SH-SY5Y (cell line): ENCODE data around the gene MAMDC2.

Experiments used
- GATA2 ChIP-seq: IDR thresholded peaks from 2 replicates; pipeline ENCODE4 v1.6.1; 2011; ENCODE audit warnings: mild to moderate bottlenecking, low read depth, low read length
- GATA3 ChIP-seq: IDR thresholded peaks from 2 replicates; pipeline ENCODE4 v1.6.1; 2011; ENCODE audit warnings: low read depth, mild to moderate bottlenecking, low read length, moderate library complexity

MAMDC2 gene

DNA sequence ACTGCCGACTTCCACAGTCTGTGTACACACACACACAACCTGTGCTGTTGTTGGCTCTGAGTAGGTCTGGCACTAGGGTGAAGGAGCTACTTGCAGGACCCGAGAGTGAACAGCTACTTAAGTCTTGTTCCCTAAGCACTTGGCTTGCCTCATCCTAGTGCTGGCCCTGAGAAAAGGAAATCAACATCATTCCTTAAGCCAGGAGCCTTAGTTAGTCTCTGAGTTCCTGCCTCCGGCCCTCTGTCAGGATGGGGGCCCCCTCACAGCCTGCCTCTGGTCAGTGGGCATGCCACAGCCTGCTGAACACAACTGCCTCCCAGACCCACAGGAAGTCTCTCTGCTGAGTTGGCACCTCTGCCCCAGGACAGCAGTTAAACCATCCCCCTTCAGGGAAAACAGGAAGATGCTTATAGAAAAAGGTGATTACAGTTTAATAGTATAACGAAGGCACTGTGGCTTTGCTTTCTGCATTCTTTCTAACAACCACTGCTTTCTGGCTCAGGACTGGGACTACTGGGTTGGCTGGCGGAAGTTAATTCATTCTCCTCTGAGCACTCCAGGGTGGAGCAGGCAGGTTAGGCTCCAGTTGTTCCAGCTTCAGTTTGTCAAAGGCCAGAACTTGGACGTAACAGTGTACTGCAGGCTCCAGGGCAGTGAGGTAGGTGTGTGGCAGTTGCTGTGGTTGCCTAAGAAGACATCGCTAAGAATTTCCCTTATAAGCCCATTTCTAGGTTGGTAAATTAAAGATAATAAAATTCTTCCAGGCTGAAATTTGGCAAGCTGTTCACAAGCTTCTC is 2.8 kb downstream of the MAMDC2 start:
- TF ChIP-seq GATA3 (no peak), GATA2 (no peak)

DNA sequence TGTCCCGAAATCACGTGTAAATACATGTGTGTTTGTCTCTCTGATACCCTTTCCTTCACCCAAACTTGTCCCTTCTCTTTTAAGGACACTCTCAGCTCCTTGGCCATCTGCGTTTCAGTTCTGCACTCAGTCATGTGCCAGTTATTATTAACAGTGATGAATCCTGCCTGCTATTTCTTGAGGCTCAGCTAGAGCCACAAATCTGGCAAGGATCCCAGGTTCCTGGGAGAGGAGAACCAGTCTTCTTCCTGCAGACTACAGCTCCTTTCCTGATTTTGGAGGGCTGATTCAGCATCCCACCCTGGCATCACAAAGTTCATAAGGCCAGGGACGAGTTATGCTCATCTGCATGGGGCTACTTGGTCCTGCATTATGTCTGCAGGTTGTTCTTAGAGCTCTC is 5.6 kb downstream of the MAMDC2 start:
- no peak for TF ChIP-seq GATA3
- TF ChIP-seq GATA2, result no peak

DNA sequence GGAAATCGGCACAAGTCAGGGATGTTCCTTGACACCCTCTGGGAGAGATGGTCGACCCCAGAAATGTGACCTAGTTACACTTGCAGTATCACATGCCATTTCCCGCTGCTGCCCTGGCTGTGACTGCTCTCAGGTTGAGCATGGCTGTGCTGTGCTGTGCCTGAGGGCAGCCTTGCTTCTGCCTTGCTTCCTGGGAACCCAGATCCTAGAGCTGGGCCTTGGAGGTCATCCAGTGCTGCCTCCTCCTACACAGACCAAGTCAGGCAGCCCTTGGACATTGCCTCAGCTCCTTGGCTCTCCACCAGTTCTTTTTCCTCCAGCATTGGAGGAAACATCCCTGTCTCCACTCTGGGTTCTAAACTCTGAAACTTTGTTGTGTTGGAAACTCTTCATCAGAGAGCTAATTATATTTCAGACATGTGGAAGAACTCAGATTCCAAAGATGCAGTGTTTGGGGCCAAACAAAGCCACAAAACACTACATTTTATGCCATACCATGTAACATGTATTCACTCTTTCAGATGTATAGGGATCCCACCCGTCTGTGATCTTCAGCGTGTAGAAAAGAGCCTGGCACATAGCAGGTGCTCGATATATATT is 6.1 kb downstream of the MAMDC2 start:
- TF ChIP-seq GATA3 (no peak), GATA2 (no peak)

DNA sequence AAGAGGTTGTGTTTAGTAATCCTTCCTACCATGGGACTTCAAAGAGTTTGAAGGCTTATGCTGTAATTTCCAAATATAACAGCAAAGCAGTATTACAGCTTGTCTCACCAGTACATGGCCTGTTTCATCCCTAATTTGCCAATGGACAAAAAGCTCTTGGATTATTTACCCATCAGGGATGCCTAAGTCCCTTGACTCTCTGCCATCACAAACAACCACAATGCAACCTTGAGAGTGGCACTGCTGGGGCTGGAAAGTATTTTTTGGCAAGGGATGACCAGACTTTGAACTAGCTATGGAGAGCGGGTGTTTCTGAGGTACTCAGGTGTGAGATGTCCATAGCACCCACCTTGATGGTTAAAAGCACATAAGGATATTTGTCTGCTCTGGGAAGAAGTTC is 9.1 kb downstream of the MAMDC2 start:
- TF ChIP-seq GATA2, result no peak
- no peak for TF ChIP-seq GATA3

DNA sequence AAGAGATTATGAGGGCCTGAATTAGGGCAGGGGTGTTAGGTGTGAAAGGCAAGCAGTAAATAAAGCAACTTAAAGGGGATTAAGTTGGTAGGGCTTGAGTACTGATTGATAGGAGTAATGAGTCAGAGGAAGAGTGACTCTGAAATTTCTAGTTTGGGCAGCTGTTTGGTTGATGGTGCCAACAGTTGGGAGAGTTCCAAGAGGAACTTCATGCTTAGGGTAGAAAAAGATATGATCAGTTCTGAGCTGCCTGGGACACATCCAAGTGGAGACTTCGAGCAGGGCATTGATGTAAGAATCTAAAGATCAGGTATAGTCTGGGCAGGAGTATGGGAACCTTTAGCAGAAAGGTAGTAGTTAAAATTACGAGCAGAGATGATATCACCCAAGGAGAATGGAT is 10.2 kb downstream of the MAMDC2 start:
- TF ChIP-seq GATA3 (no peak), GATA2 (no peak)

DNA sequence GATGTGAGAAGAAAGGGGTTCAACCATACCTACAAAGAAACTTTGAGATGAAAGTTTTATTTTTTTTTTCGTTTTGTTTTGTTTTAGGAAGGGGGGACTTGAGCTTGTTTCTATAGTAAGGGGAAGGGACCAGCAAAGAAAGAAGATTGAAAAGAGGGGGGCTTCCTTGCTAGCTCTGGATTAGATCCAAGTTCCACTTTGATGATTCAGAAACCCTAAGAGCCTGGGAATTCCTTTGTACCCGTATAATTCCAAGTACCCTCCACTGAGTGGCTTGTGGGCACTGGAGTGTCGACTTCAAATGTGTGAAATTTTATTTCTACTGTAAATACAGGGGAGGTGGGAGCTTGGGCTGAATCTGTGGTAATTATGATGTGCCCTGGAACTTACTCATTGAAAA is 10.9 kb downstream of the MAMDC2 start:
- TF ChIP-seq GATA3 (no peak), GATA2 (no peak)

DNA sequence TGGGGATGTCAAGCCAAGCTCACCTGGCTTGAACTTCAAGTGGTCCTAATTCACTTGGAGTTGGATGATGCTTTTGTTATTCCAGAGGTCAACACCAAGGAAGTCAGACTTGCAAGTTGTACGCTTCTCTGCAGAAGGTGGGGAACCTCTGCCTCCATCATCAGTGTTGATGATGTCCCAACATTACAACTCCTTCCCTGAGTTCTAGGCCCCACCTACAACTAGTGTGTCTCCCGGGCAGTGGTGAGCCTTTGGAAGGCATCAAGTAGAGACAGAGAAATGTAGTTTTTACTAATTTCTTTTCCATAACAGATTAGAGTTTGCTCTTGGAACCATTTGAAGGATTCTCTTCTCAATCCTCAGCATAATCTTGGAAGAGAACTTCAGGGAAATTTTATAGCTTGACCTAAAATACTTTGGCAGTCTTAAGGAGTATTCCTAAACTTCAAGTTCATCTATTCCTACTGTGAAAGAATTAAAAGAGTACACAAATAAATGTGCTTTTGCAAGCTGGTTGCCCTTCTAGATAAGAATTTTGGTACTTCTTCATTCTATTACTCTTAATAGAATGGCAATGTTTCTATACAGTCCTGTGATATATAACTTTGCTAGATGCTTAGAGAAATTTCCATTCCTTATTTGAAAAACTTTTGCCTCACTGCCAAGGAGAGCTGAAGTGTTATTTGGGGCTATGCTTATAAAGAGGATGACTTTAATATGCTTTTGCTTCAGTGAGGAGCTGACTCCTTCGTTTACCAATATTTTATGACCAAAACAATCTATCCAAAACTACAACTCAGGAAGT is 12.0 kb downstream of the MAMDC2 start:
- TF ChIP-seq GATA2, result no peak
- no peak for TF ChIP-seq GATA3

DNA sequence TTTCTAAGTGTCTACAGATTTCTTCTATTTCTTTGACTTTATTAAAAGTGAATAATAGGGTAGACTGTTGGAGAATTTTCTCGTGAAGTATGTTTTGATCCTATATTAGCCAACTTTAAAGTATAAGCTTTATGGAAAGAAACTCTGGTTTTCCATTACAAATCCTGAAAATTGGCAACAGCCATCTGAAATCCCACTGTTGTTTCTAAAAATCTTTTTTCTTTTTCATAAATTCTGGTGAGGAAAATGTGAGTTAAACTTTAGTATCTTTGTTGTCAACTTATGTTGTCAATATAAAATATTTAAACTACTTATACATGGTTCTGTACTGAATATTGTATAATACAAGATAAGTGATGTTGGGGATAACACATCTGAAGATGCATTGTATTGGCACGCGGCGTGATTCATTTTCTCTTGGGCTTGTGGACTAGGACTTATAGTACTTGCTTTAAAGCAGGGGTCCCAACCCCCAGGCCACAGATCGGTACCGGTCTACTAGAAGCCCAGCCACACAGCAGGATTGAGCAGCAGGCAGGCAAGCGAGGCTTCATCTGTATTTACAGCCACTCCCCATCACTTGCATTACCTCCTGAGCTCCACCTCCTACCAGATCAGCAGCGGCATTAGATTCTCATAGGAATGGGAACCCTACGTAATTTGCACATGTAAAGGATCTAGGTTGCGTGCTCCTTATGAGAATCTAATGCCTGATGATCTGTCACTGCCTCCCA is 12.7 kb downstream of the MAMDC2 start:
- TF ChIP-seq GATA3 (no peak), GATA2 (no peak)

DNA sequence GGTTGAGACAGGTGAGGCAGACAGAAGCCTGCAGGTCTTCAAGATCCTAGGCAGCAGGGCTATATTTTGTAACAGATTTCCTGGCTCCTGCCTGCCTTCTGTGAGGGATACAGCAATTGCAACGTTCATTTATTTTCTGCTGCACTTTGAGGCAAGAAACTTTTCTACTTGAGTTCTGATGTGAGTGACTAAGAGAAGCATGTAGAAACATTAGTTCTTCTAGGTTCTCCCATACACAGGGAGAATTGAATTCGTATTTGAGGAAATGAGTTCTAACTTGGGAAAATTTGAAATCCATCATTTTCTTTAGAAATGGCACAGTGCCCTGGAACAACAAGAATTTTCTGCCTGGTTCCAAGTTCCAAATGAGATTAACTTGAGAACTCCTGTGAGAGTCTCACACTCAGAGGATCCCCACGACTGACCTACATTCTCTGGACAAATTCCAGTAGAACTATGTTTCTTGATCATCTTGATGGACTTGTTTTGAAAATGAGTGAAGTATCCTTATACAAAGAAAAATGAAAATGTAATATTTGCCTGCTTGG is 15.0 kb downstream of the MAMDC2 start:
- TF ChIP-seq GATA3 (no peak), GATA2 (no peak)

DNA sequence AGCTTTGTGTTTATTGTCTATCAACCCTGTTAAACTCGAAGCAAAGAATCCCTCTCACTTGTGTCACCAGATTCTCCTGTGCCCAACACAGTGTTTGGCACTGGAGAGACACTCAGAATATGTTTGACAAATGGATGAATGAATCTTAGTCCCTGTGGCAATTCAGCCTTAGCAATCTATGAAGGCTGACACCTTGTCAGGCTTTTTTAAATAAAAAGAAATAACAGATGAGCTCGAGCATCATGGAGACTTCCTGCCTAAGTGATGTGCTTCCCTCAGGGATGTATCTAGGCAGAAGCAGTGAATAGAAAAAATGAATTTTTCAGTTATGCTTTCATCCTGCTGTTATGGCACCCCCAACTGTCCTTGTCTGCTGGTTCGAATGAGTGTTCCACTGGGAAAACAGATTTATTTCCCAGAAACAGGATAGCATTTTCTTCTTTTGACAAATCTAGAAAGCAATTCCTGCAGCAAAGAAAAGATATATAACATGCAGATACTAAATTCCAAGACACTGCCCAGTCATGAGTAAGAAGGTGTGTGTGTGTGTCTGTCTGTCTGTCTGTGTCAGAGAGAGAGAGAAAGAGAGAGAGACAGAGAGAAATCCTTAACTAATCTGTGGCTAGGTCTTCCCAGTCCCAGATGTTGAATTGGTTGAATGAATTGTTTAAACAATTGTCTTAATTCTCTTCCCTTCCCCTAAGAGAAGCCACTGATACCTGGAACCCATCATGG is 16.7 kb downstream of the MAMDC2 start:
- no peak for TF ChIP-seq GATA2
- TF ChIP-seq GATA3, result no peak

DNA sequence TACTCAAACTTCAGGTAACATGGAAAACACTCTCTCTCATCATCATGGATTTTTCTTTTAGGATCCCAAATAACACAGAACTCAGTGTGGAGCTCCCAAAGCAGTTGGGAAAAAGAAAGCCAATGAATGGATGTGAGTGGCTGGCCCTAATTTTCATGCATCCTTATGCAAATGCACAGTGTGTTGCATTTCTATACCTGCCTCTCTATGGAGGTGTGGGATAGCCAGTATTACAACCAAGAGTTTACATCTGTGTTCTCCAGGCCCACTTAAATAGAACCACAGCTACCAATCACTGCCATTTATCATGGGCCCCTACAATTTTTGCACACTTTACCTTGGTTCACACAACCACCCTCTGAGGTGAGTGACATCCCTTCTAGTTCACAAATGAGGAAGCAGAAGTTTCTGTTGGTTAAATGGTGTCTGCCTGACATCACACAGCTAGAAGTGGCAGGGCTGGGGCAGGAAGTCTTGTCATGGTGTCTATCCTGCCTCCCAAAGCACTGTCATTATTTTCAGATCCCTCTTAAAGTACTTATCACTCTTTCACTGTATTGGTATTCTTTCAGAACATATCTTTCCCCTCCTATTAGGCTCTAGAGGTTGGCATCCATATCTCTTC is 17.3 kb downstream of the MAMDC2 start:
- TF ChIP-seq GATA2, result no peak

DNA sequence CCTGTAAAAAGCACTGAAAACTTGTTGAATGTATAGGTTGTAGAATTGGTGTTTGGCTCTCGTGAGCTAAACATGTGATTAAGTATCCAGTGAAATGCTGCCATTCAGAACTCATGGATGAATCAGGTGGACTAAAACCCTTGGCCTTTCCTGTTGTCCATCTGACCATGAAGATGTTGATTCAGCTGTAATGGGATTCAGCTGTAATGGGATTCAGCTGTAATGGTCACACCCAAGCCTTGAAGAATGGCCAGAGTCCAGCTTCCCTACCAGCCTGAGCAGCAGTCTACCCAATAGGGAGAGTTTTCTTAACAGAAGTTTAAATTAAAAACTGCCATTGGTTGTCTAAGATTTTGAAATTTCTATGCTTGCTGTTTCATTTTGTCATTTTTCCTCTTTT is 18.1 kb downstream of the MAMDC2 start:
- TF ChIP-seq GATA3 (no peak), GATA2 (no peak)

DNA sequence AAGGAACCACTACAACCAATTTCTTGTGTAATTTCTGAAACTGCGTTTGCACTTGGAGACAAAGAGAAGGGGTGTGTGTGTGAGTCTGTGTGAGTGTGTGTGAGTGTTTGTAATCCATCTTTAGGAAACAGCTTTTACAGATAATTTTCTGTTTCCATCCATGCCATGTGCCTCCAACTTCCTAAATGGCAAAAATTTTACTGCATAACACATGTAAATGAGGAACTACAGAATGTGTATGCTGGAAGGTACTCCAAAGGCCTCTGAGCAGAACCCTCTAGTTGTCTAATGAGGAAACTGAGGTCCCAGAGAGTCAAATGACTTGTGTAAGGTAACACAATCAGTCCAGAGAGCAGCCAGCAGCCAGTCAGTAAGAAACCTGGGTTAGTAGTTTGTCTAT is 20.8 kb downstream of the MAMDC2 start:
- no peak for TF ChIP-seq GATA3
- TF ChIP-seq GATA2, result no peak

DNA sequence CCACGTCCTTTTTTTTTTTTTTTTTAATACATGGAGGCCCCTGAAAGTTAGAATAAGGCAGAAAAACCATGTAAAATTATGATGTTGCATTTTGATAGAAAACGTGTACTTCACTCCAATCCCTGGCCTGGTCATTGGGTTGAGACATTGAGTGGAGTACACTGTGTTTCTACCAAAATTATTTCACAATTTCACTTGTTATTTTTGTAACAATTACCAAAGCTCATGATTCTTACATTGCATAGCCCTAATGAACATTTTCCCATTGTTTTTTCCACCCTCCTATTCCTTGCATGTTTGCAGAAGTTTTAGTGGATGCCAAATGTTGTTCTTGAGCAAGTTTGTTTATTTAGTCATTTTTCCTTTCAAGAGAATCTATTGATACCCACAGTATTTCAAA is 21.9 kb downstream of the MAMDC2 start:
- no peak for TF ChIP-seq GATA2
- TF ChIP-seq GATA3, result no peak
